22Rv1 (cell line): ENCODE results near the gene PTGES3.

Experiments used
- CTCF ChIP-seq: fragments of 450-650 bp; IDR thresholded peaks from 2 replicates; pipeline ENCODE4 v1.5.1; 2017; ENCODE audit warnings: mild to moderate bottlenecking
- ZFX ChIP-seq: fragments of 450-650 bp; IDR thresholded peaks from 2 replicates; pipeline ENCODE4 v1.6.1; 2017; ENCODE audit warnings: antibody characterized with exemption, borderline replicate concordance

DNA sequence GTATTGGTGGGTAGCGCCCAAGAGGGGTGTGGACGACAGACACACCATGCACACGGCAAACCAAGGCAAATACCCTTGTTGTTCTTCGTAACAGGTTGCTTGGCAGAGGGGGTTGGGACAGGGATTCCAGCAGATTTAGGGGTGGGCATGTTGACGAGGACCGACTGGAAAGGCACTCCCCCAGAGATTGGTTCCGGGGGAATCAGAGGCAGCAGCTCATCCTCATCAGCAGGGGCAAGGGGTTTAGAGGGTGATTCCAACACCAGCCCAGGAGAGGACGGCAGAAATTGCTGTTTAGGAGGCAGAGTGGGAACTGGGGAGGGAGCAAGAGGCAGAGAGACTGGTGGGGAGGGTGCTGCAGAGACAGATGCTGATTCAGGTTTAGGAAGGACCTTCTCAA is 27.7 kb upstream of the PTGES3 start:
- no peak for TF ChIP-seq CTCF
- no peak for TF ChIP-seq ZFX
